HG03045 (cell line): ENCODE results near the gene FGF14.

Source experiments
- ATAC-seq: cut with Tn5 transposase; IDR thresholded peaks from one replicate; pipeline ENCODE4 v1.9.1; 2021; ENCODE audit warnings: mild to moderate bottlenecking, moderate library complexity; ENCODE audit not compliant: unreplicated experiment

FGF14 gene

DNA sequence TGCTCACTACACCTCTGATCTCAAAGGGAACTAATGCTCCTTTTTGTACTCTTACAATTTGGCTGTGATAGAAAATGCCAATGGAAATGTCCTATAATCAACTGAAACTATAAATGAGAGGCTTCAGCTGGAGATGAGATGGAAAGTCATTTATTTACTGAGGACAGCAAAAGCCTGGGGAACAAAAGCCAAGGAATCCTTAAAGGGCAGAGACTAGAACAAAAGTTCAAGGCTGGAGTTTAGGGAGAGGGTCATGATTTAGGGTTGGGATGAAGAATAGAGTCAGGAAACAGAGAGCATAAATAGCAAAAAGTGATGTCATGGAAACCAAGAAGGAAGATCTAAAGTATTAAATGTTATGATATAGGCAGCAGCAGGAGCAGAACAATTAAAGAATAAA, 401.1 kb downstream of the FGF14 start:
- no peak for ATAC-seq

DNA sequence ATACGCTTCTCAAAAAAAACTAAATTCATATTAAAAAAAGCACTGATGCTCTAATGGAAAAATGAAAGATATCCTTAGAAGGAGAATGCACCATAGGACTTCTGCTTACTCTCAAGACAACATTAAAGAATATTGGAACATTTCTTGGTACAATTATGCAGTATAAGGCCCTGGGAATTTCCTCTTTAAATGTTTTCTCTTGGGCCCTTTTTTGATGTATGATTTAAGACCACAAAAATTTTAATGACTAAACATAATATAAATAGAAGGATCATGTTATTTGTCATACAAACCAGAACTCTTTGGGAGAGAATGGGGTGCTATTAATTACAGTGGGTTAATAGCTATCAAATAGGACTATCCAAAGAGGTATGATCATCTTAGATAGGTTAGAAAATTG, 403.7 kb downstream of the FGF14 start:
- ATAC-seq: no peak

DNA sequence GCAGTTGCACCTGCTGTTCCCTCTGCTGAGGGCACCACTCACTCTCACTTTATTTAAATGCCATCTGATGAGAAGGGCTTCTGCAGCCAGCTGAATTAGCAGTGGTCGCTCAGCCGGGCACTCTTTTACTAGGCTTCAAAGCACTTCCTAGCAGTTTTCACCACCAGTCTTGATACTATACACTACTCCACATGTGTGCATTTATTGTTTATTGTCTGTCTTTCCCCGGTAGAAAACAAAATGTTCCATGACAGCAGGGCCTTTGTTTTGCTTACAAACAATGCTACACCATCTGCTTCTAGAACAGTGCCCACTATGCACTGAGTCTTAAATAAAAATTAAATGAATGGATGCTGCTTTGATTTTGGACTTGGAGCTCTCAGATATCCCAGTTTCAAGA, 404.9 kb downstream of the FGF14 start:
- no peak for ATAC-seq

DNA sequence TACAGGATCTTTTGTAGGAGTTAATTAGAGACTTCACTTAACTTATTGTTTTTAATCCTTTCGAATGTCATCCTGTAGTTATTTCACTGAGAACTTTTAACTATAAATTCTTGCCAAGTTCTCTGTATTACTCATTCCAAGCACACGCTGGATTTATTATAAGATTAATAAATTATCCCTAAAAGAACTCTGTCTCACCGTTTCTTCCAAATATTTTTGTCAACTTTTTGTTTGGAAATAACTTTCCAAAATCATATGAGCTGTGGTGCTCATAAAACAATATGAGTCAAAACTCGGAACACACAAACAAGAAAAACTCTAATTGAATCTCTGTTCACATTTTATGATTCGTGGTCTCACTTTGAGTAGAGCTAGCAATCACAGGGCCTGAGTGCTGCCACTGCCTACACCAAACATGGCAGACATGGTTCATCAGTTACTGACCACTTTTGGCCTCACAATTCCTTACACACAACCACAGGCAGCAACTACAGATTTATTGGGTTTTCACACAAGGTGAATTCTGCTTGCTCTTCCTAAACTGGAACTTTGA, 412.0 kb downstream of the FGF14 start:
- ATAC-seq: no peak

DNA sequence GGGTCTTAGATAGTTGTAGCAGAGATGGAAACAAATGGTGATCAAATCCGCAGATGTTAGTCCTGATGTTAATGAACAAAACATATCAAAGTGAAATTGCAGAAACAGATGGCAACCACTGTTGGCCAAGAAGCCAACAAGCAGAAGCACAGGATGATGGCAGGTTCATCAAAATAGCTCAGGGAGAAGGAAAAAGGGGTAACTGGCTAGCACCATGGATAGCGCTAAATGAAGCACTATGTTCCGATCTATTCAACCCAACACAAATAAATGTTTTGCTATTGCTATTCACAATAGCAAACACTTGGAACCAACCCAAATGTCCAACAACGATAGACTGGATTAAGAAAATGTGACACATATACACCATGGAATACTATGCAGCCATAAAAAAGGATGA, 413.7 kb downstream of the FGF14 start:
- no peak for ATAC-seq

DNA sequence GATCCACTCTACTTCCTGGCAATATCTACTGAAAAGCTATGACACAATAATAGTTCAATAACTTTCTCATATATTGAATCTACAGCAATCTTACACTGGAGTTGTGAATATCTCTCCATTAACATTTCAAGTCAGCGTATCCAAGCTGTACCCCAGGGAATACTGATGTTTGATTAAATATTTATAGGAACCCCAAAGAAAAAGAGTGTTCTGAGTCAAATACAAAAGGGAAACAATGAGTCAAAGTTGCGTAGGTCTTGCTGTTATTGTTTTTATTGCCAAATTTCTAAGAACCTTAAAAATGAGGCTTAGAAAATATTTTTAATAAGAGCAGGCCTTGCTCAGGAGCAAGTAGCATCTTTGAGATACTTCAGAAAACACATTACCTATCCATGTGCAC, 415.5 kb downstream of the FGF14 start:
- no peak for ATAC-seq

DNA sequence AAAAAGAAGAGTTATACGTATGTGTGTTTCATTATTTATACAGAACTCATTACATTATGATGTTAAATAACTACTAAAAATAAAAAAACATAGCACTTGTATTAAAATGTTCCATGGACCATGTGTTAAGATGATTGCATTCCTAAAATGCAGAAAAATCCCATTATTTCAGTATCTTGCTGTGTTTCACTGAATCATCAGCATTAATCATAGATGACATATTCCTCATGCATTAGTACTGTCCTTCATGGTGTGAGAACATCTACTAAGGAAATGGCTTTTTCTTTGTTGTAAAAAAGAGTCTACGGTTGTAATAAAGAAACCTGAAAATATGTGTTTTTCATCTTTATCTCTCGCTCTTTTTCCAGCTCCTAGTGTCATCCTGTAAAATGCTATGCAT, 416.5 kb downstream of the FGF14 start:
- ATAC-seq: no peak

DNA sequence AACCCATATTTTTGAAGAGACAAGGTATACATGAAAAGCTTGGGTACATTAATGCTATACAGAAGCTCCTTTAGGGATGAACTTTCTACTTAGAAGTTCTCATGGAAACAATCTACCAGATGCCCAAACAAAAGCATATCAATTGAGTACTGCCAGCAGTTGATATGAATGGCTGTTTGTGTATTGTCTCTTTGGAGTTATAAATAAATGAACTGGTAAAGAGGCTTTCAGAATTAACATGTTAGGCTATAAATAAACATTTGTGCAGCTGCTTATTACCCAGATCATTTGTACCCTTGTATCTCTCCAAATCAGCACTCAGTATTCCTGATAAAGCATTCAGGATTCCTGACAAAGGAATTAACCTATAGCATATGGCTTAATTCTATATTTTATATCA, 418.9 kb downstream of the FGF14 start:
- ATAC-seq: no peak

DNA sequence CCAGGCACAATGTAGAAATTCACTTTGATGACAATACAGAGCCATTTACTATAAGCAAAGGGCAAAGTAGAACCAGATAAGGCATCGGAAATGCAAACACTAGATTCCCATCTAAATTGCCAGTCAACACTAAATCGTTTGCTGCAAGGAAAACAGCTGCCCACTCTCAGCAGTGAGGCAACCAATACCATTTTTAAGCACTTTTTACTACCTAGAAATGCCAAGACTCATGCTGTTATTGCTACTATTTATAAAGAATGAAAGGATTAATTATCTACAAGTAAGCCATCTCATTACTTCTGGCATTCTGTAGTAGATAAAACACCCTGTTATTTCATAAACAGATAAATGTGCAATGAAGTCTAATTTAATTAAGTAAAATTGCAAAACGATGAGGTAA, 422.0 kb downstream of the FGF14 start:
- ATAC-seq: no peak

DNA sequence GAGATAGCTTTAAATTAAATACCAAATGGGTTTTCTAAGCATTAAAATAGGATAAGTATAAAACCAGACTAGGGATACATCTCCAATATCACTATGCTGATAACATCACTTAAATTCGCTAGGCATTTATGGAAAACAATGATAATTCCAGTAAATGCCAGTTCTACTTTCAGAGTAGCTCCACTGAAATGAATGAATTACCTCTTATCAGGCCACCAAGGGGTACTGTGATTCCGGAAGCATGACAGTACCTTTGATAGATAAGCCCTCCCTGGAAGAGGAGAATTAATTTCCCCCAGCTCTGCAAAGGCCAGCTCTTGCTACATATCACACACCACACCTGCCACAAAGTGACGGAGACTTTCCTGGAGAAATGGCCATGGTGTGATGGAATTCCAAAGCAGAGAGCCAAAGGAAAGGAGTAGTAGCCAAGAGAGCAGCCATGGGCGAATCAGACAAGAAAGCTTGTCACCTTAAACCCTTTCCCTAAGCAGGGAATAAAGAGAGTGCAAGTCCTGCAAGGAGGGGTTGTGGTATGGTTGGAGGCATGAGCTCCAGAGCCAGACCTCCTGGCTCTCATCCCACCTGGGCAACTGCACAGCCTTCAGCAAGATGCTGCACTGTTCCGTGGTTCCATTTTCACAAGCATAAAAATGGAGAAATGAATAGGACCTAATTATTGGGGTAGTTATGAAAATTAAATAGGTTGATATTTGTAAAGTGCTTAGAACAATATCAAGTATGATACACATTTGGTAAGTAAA, 423.1 kb downstream of the FGF14 start:
- no peak for ATAC-seq

DNA sequence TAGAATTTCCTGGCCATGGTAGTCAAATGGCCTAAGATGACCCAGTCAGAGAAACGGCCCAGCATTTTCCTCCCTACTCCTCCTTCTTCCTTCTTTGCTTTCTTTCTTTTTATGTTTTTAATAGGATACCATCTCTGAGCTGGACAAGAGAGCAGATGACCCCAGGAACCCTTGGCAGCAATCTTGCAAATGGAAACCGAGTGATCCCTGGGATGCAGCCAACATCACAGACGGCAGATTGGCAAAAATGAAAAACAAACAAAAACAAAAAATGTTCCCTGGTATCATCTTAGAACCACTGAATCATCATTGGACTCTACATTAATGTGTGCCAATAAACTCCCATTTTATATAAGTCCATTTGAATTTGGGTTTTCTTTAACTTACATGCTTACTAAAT, 424.4 kb downstream of the FGF14 start:
- no peak for ATAC-seq

DNA sequence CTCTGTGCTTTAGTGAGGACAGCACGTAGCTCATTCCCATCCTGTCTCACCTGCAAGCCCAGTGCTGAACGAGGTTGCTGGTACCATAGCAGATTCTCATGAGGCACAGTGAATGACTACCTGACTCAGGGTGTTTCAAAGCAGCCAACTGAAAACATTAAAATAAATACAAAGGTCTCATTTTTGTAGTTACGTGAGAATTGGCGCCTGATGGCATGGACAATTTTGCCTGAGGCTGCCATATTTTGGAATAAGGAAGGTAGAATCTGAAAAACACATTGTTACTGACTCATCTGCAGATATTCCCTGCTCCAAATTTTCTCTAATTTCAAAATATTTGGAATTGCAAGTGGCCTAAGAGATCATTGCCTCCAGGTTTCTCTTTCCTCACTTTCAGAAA, 429.7 kb downstream of the FGF14 start:
- ATAC-seq: no peak

DNA sequence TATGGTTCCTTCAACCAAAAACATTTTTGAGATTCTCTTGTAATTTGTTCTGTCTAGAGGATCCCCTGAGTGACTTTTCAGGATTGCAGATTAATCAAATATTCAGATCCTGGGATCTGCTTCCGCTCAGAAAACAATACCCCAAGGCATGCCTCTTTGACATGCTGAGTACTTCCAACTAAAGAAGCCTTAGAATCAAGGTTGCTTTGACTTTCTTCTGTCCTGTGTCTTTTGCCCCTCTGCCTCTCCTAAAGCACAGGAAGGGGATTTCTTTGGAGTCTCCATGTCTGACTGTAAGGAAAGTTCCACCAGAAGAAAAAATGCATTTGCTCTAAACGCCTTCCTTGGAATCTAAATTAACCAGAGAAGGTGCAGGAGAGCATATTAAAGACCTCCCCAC, 431.5 kb downstream of the FGF14 start:
- ATAC-seq: no peak

DNA sequence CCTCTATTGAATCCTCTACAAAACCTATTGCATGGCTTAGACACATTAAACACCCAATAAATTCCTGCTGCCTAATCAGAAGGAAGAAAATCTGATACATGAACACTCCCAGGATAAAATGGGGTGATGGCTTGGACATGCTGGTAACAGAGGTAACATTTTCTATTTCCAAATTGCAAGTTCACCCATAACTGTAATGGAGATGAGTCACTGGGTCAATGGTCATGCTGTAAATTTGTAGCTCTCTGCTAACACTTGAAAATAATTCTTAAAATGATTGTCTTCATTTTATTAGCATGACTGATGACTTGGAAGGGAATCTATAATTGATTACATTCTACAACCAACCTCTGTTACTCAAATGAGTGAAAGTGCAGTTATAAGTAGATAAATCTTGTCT, 434.1 kb downstream of the FGF14 start:
- ATAC-seq: no peak

DNA sequence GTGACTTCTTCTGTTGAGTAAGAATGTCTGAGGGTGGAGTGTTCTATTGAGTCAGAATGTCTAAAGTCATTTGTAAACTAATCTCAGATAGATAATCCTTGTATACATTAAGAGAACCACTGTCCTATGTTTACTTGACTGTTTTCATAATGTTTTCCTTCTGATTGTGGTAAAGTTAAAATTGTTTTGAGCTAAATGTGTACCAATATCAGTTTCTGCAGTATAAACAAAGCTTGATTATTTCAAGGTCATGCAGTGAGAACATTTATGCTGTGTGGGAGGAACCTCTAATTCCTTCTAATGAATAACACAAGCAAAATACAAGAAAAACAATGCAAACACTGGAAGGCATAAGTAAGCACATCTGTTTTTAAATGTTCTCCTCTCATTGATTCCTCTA, 434.6 kb downstream of the FGF14 start:
- no peak for ATAC-seq

DNA sequence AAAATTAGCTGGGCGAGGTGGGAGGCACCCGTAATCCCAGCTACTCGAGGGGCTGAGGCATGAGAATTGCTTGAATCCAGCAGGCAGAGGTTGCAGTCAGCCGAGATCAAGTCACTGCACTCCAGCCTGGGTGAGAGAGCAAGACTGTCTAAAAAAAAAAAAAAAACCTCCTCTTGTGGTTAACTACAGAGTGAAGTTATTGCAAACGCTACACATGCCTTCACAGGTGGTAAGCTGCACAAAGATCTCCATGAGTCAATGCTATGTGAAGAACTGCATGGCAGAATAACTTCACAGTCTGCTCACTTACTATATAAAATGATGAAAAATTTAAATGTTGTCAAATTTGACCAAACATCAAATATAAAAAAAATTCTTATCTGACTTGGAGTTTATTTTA, 436.8 kb downstream of the FGF14 start:
- ATAC-seq: no peak

DNA sequence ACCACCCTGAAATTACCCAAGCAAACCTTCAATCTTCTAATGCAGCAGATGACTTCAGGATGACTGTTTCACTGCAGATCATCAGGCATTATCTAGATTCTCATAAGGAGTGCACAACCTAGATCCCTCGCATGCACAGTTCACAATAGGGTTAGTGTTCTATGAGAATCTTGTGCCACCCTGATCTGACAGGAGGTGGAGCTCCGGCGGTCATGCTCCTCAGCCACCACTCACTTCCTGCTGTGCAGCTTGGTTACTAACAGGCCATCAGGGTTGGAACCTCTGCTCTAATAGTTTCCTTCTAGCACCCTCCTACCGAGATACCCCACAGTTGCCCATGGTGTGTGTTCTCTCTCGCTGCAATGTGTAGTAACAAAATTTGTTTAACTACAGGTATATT, 442.8 kb downstream of the FGF14 start:
- no peak for ATAC-seq

DNA sequence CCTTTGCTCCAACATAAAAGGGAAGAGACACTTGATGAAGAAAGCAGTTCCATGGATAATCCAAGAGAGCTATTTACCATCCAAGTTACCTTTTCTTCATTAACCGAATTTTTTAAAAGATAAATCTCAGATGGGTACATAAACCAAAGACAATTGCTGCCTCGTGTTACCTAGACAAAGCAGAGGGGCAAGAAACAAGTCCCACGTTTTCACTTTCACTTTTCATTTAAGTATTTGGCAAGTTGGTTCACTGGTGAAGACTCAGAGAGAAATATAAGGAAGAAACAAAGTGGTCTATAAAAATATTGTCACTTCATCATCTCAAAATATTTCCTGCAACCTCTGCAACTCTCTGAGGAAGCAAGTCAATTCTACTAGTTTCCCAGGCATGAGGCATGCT, 446.1 kb downstream of the FGF14 start:
- ATAC-seq: no peak

DNA sequence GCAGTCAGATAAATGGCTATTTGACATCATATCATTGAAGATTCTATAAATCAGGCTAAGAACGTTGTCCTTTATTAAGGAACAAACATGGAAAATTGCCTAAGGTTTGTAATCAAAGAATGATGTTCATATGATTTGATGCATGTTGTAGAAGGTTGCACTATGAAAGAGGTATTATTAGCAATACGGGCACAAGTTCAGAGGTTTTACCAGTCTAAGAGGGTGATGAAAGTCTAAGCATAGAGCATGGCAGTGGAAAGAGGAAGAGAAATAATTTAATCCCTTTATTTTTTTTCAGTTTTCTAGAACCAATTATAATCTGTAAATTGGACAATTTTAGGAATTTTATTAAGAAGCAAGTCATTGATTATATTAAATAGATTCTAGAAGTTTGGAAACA, 450.7 kb downstream of the FGF14 start:
- ATAC-seq: no peak

DNA sequence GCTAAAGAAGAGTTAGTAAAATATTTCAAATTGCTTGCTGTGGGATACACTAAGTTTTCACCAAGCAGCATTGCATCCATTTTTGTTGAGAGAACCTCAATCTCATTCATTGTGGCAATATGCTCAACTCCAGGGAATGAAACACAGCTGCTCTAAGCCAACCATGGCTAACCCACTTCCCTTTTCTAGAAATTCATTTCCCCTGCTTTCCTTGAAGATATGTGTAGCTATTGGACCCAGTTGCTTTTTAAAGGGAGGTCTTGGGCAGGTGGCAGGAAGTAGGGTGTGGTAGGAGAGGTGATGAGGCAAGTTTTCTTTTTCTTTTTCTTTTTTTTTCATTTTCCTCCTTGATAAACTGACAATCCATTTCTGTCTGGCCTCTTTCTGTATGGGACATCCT, 452.2 kb downstream of the FGF14 start:
- no peak for ATAC-seq

DNA sequence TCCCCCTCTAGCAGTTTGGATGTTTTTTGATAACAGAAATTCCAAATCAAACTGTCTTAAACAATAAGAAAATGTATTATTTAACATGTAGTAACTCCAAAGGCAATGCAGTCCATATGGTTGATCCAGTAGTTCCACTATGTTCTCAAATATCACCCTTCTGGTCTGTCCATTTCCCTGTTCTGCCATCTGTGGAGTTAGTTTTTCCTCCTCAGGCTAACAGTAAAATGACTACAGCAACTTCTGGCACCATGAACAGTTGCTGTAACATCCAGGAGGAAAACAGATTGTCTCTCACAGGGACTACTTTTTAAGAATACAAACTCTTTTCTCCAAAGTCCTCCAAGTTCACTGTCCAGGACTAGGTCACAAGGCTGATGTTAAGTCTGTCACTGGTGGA, 455.4 kb downstream of the FGF14 start:
- no peak for ATAC-seq

DNA sequence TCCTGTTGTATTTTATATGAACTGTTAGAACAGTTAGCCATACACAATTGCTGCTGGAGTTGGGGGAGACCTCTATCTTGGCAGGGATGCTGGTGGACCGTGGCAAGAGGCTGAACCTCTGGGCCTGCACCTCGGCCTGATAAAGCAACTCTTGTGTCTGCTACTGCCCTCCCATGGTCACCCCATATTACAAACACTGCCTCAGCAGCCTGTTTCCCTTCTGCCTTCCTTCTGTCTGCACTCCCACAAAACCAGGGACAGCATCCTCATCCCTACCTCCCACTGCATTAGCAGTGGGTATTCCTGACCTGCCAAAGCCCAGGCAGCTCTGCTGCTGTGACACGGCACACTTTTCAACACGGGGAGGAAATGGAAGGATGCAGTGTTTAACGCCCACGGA, 456.4 kb downstream of the FGF14 start:
- no peak for ATAC-seq

DNA sequence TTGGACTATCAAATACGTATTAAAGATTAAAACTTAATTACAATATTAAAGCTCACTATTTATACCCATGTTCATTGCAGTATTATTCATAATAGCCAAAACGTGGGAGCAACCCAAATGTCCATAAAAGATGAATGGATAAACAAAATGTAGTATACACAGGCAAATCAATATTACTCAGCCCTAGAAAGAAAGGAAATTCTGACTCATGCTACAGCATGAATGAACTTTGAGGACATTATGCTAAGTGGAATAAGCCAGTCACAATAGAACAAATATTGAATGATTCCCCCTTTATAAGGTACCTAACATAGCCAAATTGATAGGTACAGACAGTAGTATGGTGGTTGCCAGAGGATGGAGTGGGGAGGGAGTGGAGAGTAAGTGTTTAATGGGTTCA, 457.3 kb downstream of the FGF14 start:
- no peak for ATAC-seq
